K562 (cell line): ENCODE measurements around the gene CUL1. TPM values are rescaled to one million over a fixed set of nuclear protein-coding genes. Genes with fewer than 3 reads are reported as not detected.

Experiments used
- ATAC-seq: fragments of 200-7000 bp; cut with Tn5 transposase; 3 replicates; pipeline ENCODE4 v1.9.1; 2020; ENCODE audit warnings: moderate library complexity
- BruUV-seq: library from RNA; stranded (reverse); fragments of 400-500 nt; replicated peaks from 2 replicates; lab custom pipeline; 2021; lab: Mats Ljungman, UMichigan
- CTCF ChIA-PET: fragments of 300-600 bp; formaldehyde crosslinking; extraction: SDS; loops from one replicate; lab custom pipeline; 2021; ENCODE audit warnings: low intra/inter-chr PET ratio; lab: Yijun Ruan, JAX
- POLR2A ChIA-PET: fragments of 300-600, 350-650 bp; sonication (Branson Sonifier 250); formaldehyde crosslinking; extraction: SDS; loops from one replicate; lab custom pipeline; 2021; ENCODE audit warnings: antibody characterized with exemption, inconsistent platforms; lab: Yijun Ruan, JAX
- DNase-seq, 4 experiments: peaks; one replicate each; pipeline versions ENCODE4 v3.0.0 to v3.0.0-alpha.2; 2011 to 2018; ENCODE audit warnings: low spot score in 3 of 4, mixed read lengths in 3 of 4; ENCODE audit errors: extremely low read depth in 1 of 4
- FAIRE-seq: peaks from 2 replicates; lab custom pipeline; 2011; peaks lifted over from hg19 to GRCh38; lab: Jason Lieb, UNC
- H2AFZ ChIP-seq: 2 replicates; pipeline ENCODE4 v1.6.0; 2011; ENCODE audit warnings: low read depth, low read length, control low read depth, inconsistent platforms
- H3K27ac ChIP-seq: fragments of 200-600 bp; 3 replicates; pipeline ENCODE4 v1.8.0; 2011; ENCODE audit warnings: low read depth, mild to moderate bottlenecking, control low read depth, inconsistent platforms, low read length, moderate library complexity, mixed read lengths; ENCODE audit errors: extremely low read depth
- H3K27me3 ChIP-seq, 2 experiments: fragments of 300-600 bp in 1 of 2; 2 replicates in 1 of 2; 3 replicates in 1 of 2; pipeline versions ENCODE4 v1.6.0 to v1.8.0; 2011; ENCODE audit warnings: inconsistent platforms in 2 of 2, low read length in 2 of 2, mild to moderate bottlenecking in 1 of 2, mixed read lengths in 1 of 2, moderate library complexity in 1 of 2; ENCODE audit not compliant: control insufficient read depth in 2 of 2, insufficient read depth in 2 of 2
- H3K36me3 ChIP-seq: fragments of 300-600 bp; 3 replicates; pipeline ENCODE4 v1.8.0; 2011; ENCODE audit warnings: mild to moderate bottlenecking, low read length, inconsistent platforms; ENCODE audit not compliant: control insufficient read depth, insufficient read depth
- H3K4me1 ChIP-seq, 2 experiments: fragments of 200-600 bp in 1 of 2; replicated peaks in 1 of 2; 2 replicates in 1 of 2; 3 replicates in 1 of 2; pipeline versions ENCODE4 v1.5.1 to v1.8.0; 2011; ENCODE audit warnings: inconsistent platforms in 2 of 2, low read length in 2 of 2, mild to moderate bottlenecking in 1 of 2, mixed read lengths in 1 of 2, moderate library complexity in 1 of 2; ENCODE audit not compliant: control insufficient read depth in 2 of 2, insufficient read depth in 2 of 2
- H3K4me2 ChIP-seq: 2 replicates; pipeline ENCODE4 v1.6.1; 2011; ENCODE audit warnings: low read length, control low read depth, inconsistent platforms, mixed read lengths; ENCODE audit not compliant: insufficient read depth
- H3K4me3 ChIP-seq: fragments of 200-600 bp; sonication (generic), shearing (Covaris generic); 2 replicates; pipeline ENCODE4 v1.5.1; 2016; ENCODE audit warnings: control low read depth, inconsistent platforms
- H3K79me2 ChIP-seq: fragments of 200-600 bp; 3 replicates; pipeline ENCODE4 v1.8.0; 2011; ENCODE audit warnings: low read length, inconsistent platforms; ENCODE audit not compliant: control insufficient read depth, insufficient read depth
- H3K9ac ChIP-seq, 2 experiments: 2 replicates each; pipeline versions ENCODE4 v1.6.0 to v1.6.1; 2011; ENCODE audit warnings: low read depth in 2 of 2, low read length in 2 of 2, control low read depth in 1 of 2, inconsistent platforms in 1 of 2, mild to moderate bottlenecking in 1 of 2, mixed read lengths in 1 of 2; ENCODE audit not compliant: insufficient read depth in 1 of 2
- H3K9me1 ChIP-seq: one replicate; pipeline ENCODE4 v1.6.0; 2011; ENCODE audit warnings: inconsistent platforms, mild to moderate bottlenecking, low read length, moderate library complexity; ENCODE audit not compliant: control insufficient read depth, insufficient read depth
- H3K9me3 ChIP-seq: replicated peaks from 2 replicates; pipeline ENCODE4 v1.5.1; 2011; ENCODE audit warnings: low read depth, low read length, inconsistent platforms; ENCODE audit not compliant: control insufficient read depth, insufficient read depth
- H4K20me1 ChIP-seq: replicated peaks from 2 replicates; pipeline ENCODE4 v1.6.1; 2011; ENCODE audit warnings: low read length, inconsistent platforms, mixed read lengths; ENCODE audit not compliant: control insufficient read depth, insufficient read depth
- CBFA2T3 ChIP-seq: fragments of 450-650 bp; IDR thresholded peaks from 2 replicates; pipeline ENCODE4 v1.6.1; 2017
- CHD1 ChIP-seq: fragments of 200-600 bp; sonication (generic); IDR thresholded peaks from one replicate; pipeline ENCODE4 v1.6.1; 2012; ENCODE audit warnings: mild to moderate bottlenecking, moderate library complexity, low read length, inconsistent platforms
- FOXK2 ChIP-seq, 2 experiments: fragments of 450-650 bp; IDR thresholded peaks in 1 of 2; conservative IDR thresholded peaks in 1 of 2; 2 replicates each; pipeline ENCODE4 v1.6.1; 2016; ENCODE audit warnings: low read depth in 2 of 2, mild to moderate bottlenecking in 1 of 2
- GABPB2 ChIP-seq: fragments of 250-450 bp; sonication (Bioruptor Pico); conservative IDR thresholded peaks from 2 replicates; pipeline ENCODE4 v1.5.1; 2021; ENCODE audit warnings: mild to moderate bottlenecking
- HDAC6 ChIP-seq: IDR thresholded peaks from 2 replicates; pipeline ENCODE4 v1.6.1; 2012; ENCODE audit warnings: low read depth, mild to moderate bottlenecking, control low read depth, inconsistent platforms, low read length, moderate library complexity
- KDM2B ChIP-seq: fragments of 250-450 bp; sonication (Bioruptor Pico); IDR thresholded peaks from 2 replicates; pipeline ENCODE4 v1.8.0; 2021; ENCODE audit warnings: mild to moderate bottlenecking, moderate library complexity
- POU5F1 ChIP-seq: fragments of 150-350 bp; IDR thresholded peaks from 2 replicates; pipeline ENCODE4 v1.6.1; 2014; ENCODE audit warnings: borderline replicate concordance, low read length, low read depth, mild to moderate bottlenecking; ENCODE audit not compliant: partially characterized antibody
- PRPF4 ChIP-seq: fragments of 200-400 bp; formaldehyde crosslinking; IDR thresholded peaks from one replicate; pipeline ENCODE4 v1.6.1; 2017; ENCODE audit warnings: low read length, low read depth, mild to moderate bottlenecking; ENCODE audit not compliant: insufficient read depth, poor library complexity, severe bottlenecking
- PYGO2 ChIP-seq: fragments of 450-650 bp; IDR thresholded peaks from 2 replicates; pipeline ENCODE4 v1.6.1; 2016; ENCODE audit warnings: mild to moderate bottlenecking, missing genetic modification characterization, moderate library complexity, missing compliant biosample characterization
- SIX5 ChIP-seq, 2 experiments: IDR thresholded peaks; 2 replicates each; pipeline ENCODE4 v1.6.1; 2011; ENCODE audit warnings: low read length in 2 of 2, borderline replicate concordance in 1 of 2, low read depth in 1 of 2, mild to moderate bottlenecking in 1 of 2, moderate library complexity in 1 of 2; ENCODE audit not compliant: insufficient read depth in 1 of 2
- SMAD4 ChIP-seq: fragments of 250-450 bp; sonication (Bioruptor Pico); conservative IDR thresholded peaks from 2 replicates; pipeline ENCODE4 v1.8.0; 2021; ENCODE audit warnings: inconsistent platforms, mild to moderate bottlenecking, moderate library complexity
- ZNF174 ChIP-seq: fragments of 250-450 bp; sonication (Bioruptor Pico); IDR thresholded peaks from 2 replicates; pipeline ENCODE4 v1.4.0; 2020; ENCODE audit warnings: mild to moderate bottlenecking
- ZNF77 ChIP-seq: fragments of 250-450 bp; sonication (Bioruptor Pico); IDR thresholded peaks from 2 replicates; pipeline ENCODE4 v1.5.0; 2020
- WGBS: fragments of 100-300 bp; shearing (Covaris generic); methylation state at CpG from one replicate; pipeline ENCODE4 v1.1.6; 2016; ENCODE audit warnings: low coverage, mixed read lengths; ENCODE audit not compliant: insufficient coverage; ENCODE audit errors: missing lambda C conversion rate; 5-methylcytosine and 5-hydroxymethylcytosine counted together
- in situ Hi-C: fragments of 300-500 bp; cut with MboI; formaldehyde crosslinking; loops from 4 replicates; pipeline ENCODE4 v1.15.0; 2018; ENCODE audit warnings: inconsistent platforms, mixed read lengths
- intact Hi-C: fragments of 100-400 bp; cut with micrococcal nuclease; formaldehyde crosslinking; loops from 2 replicates; pipeline ENCODE4 v1.14.2; 2022
- polyA plus RNA-seq, 8 experiments: library from polyadenylated mRNA; depleted of rRNA in 4 of 8; stranded (reverse) in 5 of 8; unstranded in 3 of 8; fragments of >200 nt; fragmentation: Nextera tagmentation in 2 of 8; fragmentation: Illumina TruSeq in 1 of 8; extraction: Ambion mirVana in 2 of 8; extraction: Trizol in 1 of 8; gene quantifications; 2 replicates each; pipeline versions ENCODE4 v1.2.1 to v1.2.3, GENCODE V29; 2011 to 2014; ENCODE audit warnings: inconsistent platforms in 1 of 8, missing spikeins in 1 of 8
- total RNA-seq, 7 experiments: library from RNA; depleted of rRNA in 6 of 7; stranded (reverse); fragments of >200 nt in 6 of 7; fragmentation: Illumina TruSeq in 2 of 7; extraction: Trizol in 2 of 7; gene quantifications; 2 replicates each; pipeline versions ENCODE4 v1.2.1 to v1.2.3, GENCODE V29; 2011 to 2021; ENCODE audit warnings: low replicate concordance in 1 of 7
- TF ChIP-seq, protein P1 (sequence below): fragments of 450-650 bp; IDR thresholded peaks from 2 replicates; pipeline ENCODE4 v1.6.1; 2016; ENCODE audit warnings: missing biosample characterization, missing genetic modification characterization
- TF ChIP-seq, protein P2 (sequence below): sonication (generic); formaldehyde crosslinking; IDR thresholded peaks from 2 replicates; pipeline ENCODE4 v1.8.0; 2022; ENCODE audit warnings: missing genetic modification reagents, mild to moderate bottlenecking, borderline replicate concordance
- TF ChIP-seq, protein P3 (sequence below): fragments of 450-650 bp; formaldehyde crosslinking; IDR thresholded peaks from 2 replicates; pipeline ENCODE4 v1.4.0; 2020; ENCODE audit warnings: mild to moderate bottlenecking, moderate library complexity

Gene CUL1
- total and polyA plus RNA-seq, 9 of the 15 experiments (the other 6 are each of a cell fraction or from before 2014, with no cell fraction given): 31.5 to 107 (median 96.5) TPM

DNA sequence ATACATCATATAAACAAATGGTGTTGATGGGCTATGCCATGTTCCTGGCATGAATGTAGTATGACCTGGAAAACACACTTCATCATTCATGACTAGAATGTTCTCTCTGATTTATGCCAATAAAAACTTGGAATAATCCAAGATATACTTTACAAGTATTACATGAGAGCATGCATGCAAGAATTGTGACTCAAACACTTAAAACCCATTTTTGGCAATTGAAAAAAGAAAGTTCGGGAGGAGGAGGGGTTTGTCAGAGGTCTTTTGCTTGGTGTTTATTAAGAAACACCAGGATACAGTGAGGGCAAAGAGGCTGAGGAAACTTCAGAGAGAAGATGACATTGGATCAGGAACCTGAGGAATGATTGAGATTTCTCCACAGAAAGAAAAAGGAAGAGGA is 10.2 kb upstream of the CUL1 start:
- no peak overlapping the region for H3K4me2 ChIP-seq
- in situ Hi-C loops (no loop called here), intact Hi-C loops (no loop called here)
- peaks cover 0 to 4% of the 10 kb centered on the region in 2 experiments; a peak in 1 of 5 replicates for H3K4me1 ChIP-seq
- no TSS peak for BruUV-seq
- WGBS: 15% methylated on average over 1 of the region's 1 CpG
- FAIRE-seq (no peak), DNase-seq (no peak), ATAC-seq (no peak)
- no peak overlapping the region for H3K4me3 ChIP-seq
- H3K9me3 ChIP-seq: no peaks in the 10 kb centered on the region
- H2AFZ ChIP-seq: no peak overlapping the region
- no peak for TF ChIP-seq ZNF174 (CRISPR knock-in tag)
- TF ChIP-seq PRPF4: no peak
- TF ChIP-seq CBFA2T3: no peak
- no peak for TF ChIP-seq POU5F1
- no peak for TF ChIP-seq GABPB2 (CRISPR knock-in tag)
- TF ChIP-seq, protein P1, sequence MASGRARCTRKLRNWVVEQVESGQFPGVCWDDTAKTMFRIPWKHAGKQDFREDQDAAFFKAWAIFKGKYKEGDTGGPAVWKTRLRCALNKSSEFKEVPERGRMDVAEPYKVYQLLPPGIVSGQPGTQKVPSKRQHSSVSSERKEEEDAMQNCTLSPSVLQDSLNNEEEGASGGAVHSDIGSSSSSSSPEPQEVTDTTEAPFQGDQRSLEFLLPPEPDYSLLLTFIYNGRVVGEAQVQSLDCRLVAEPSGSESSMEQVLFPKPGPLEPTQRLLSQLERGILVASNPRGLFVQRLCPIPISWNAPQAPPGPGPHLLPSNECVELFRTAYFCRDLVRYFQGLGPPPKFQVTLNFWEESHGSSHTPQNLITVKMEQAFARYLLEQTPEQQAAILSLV (tag): no peak
- TF ChIP-seq, protein P2, sequence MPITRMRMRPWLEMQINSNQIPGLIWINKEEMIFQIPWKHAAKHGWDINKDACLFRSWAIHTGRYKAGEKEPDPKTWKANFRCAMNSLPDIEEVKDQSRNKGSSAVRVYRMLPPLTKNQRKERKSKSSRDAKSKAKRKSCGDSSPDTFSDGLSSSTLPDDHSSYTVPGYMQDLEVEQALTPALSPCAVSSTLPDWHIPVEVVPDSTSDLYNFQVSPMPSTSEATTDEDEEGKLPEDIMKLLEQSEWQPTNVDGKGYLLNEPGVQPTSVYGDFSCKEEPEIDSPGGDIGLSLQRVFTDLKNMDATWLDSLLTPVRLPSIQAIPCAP (CRISPR knock-in tag): no peak
- TF ChIP-seq, protein P3, sequence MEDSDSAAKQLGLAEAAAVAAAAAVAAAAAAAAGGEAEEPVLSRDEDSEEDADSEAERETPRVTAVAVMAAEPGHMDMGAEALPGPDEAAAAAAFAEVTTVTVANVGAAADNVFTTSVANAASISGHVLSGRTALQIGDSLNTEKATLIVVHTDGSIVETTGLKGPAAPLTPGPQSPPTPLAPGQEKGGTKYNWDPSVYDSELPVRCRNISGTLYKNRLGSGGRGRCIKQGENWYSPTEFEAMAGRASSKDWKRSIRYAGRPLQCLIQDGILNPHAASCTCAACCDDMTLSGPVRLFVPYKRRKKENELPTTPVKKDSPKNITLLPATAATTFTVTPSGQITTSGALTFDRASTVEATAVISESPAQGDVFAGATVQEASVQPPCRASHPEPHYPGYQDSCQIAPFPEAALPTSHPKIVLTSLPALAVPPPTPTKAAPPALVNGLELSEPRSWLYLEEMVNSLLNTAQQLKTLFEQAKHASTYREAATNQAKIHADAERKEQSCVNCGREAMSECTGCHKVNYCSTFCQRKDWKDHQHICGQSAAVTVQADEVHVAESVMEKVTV: no peak
- TF ChIP-seq FOXK2 (conservative IDR thresholded peaks at IDR 0.05 in 1 of 2, IDR thresholded peaks at IDR 0.05 in 1 of 2; ENCODE audit: low read depth in 2 of 2): no peak
- TF ChIP-seq ZNF77 (CRISPR knock-in tag): no peak
- TF ChIP-seq HDAC6: no peak
- no peak for TF ChIP-seq KDM2B (CRISPR knock-in tag)
- no peak for TF ChIP-seq CHD1
- TF ChIP-seq PYGO2: no peak
- no peak for TF ChIP-seq SMAD4
- TF ChIP-seq SIX5 (IDR thresholded peaks at IDR 0.05; ENCODE audit: borderline replicate concordance in 1 of 2, insufficient read depth in 1 of 2, low read depth in 1 of 2, low read length in 2 of 2): no peak
- H3K9ac ChIP-seq: no peak overlapping the region
- H3K27ac ChIP-seq: no peak overlapping the region
- ChIA-PET POLR2A (no interaction called here), CTCF (no interaction called here)
- peaks cover 22 to 23% of the 10 kb centered on the region in 2 experiments; a peak in 4 of 5 replicates for H3K27me3 ChIP-seq
- no peaks in the 10 kb centered on the region for H4K20me1 ChIP-seq
- no peaks in the 10 kb centered on the region for H3K36me3 ChIP-seq
- H3K79me2 ChIP-seq: no peaks in the 10 kb centered on the region
- H3K9me1 ChIP-seq: no peaks in the 10 kb centered on the region
